Stimulated activated CD8-positive, alpha-beta memory T cell treated with anti-CD3 and anti-CD28 coated beads, Interleukin-12 subunit alpha, Interleukin-12 subunit beta, amount 100 ng/mL, for 24 hours (primary cell): Measurements from ENCODE around the gene WNT10A.
A peak's percentile ranks its signal among the peaks of the same experiment; 100 is the strongest.

Source experiments
- DNase-seq: peaks from one replicate; pipeline ENCODE4 v3.0.0-alpha.2; 2020; ENCODE audit errors: extremely low read depth

WNT10A gene

GRCh38 chr2:218877331-218877730, 3.3 kb upstream of the WNT10A start:
- no peak for DNase-seq

GRCh38 chr2:218877891-218878290, 2.8 kb upstream of the WNT10A start:
- no peak for DNase-seq

GRCh38 chr2:218878486-218878885, 2.2 kb upstream of the WNT10A start:
- no peak for DNase-seq

- DNase-seq, result no peak
Measured at GRCh38 chr2:218878926-218879761, 1.5 kb upstream of the WNT10A start.

- no peak for DNase-seq
Measured at GRCh38 chr2:218879776-218880101, 913 bp upstream of the WNT10A start.

- DNase-seq, result no peak
Measured at GRCh38 chr2:218880859-218881594, 375 bp downstream of the WNT10A start.

- no peak for DNase-seq
Measured at GRCh38 chr2:218881744-218882460, 1.2 kb downstream of the WNT10A start.

- DNase-seq, result no peak
Measured at GRCh38 chr2:218882461-218882816, 1.8 kb downstream of the WNT10A start.

- no peak for DNase-seq
Measured at GRCh38 chr2:218882866-218883366, 2.3 kb downstream of the WNT10A start.

- DNase-seq, result no peak
Measured at GRCh38 chr2:218883491-218884490, 3.1 kb downstream of the WNT10A start.

GRCh38 chr2:218884519-218884918, 3.9 kb downstream of the WNT10A start:
- DNase-seq, result no peak

- DNase-seq, result no peak
Measured at GRCh38 chr2:218885981-218886947, 5.6 kb downstream of the WNT10A start.

GRCh38 chr2:218887079-218887478, 6.4 kb downstream of the WNT10A start:
- DNase-seq, result no peak

- DNase-seq, result no peak
Measured at GRCh38 chr2:218888341-218888740, 7.7 kb downstream of the WNT10A start.

- no peak for DNase-seq
Measured at GRCh38 chr2:218889937-218890336, 9.3 kb downstream of the WNT10A start.

- DNase-seq, result no peak
Measured at GRCh38 chr2:218890369-218890768, 9.7 kb downstream of the WNT10A start.

- no peak for DNase-seq
Measured at GRCh38 chr2:218891275-218892135, 10.9 kb downstream of the WNT10A start.

- peak; percentile 63 for DNase-seq
Measured at GRCh38 chr2:218892693-218893348, 12.2 kb downstream of the WNT10A start.
